HEK293T (cell line): ENCODE results near the gene SEPTIN1.

Experiments used
- CTCF ChIA-PET: fragments of 350-600 bp; formaldehyde crosslinking; extraction: SDS; loops from one replicate; lab custom pipeline; 2021; ENCODE audit warnings: antibody characterized with exemption, inconsistent platforms; lab: Yijun Ruan, JAX
- POLR2A ChIA-PET: fragments of 350-600 bp; formaldehyde crosslinking; extraction: SDS; loops from one replicate; lab custom pipeline; 2020; ENCODE audit warnings: antibody characterized with exemption, inconsistent platforms; lab: Yijun Ruan, JAX
- DNase-seq: peaks from one replicate; pipeline ENCODE4 v3.0.0; 2012; ENCODE audit warnings: mixed read lengths; ENCODE audit errors: extremely low spot score
- ARNT ChIP-seq: fragments of 450-650 bp; IDR thresholded peaks from 2 replicates; pipeline ENCODE4 v1.6.1; 2017; ENCODE audit warnings: mild to moderate bottlenecking
- BHLHE40 ChIP-seq: fragments of 450-650 bp; IDR thresholded peaks from 2 replicates; pipeline ENCODE4 v1.6.1; 2016; ENCODE audit warnings: mild to moderate bottlenecking, moderate library complexity, borderline replicate concordance
- CTBP1 ChIP-seq: fragments of 450-650 bp; IDR thresholded peaks from 2 replicates; pipeline ENCODE4 v1.6.1; 2016; ENCODE audit warnings: borderline replicate concordance
- ELF4 ChIP-seq: fragments of 450-650 bp; IDR thresholded peaks from 2 replicates; pipeline ENCODE4 v1.6.1; 2017; ENCODE audit warnings: antibody characterized with exemption
- FOXA1 ChIP-seq: fragments of 450-650 bp; IDR thresholded peaks from 2 replicates; pipeline ENCODE4 v1.6.1; 2016; ENCODE audit warnings: mild to moderate bottlenecking
- FOXK2 ChIP-seq: fragments of 450-650 bp; IDR thresholded peaks from 2 replicates; pipeline ENCODE4 v1.6.1; 2016; ENCODE audit warnings: mild to moderate bottlenecking
- FOXM1 ChIP-seq: fragments of 450-650 bp; IDR thresholded peaks from 2 replicates; pipeline ENCODE4 v1.6.1; 2017; ENCODE audit warnings: mild to moderate bottlenecking, borderline replicate concordance
- HDGF ChIP-seq: fragments of 450-650 bp; IDR thresholded peaks from 2 replicates; pipeline ENCODE4 v1.6.1; 2017; ENCODE audit warnings: antibody characterized with exemption, borderline replicate concordance
- L3MBTL2 ChIP-seq: fragments of 450-650 bp; conservative IDR thresholded peaks from 2 replicates; pipeline ENCODE4 v1.6.1; 2016; ENCODE audit warnings: mild to moderate bottlenecking
- LEF1 ChIP-seq: fragments of 450-650 bp; IDR thresholded peaks from 2 replicates; pipeline ENCODE4 v1.6.1; 2017; ENCODE audit warnings: mild to moderate bottlenecking, borderline replicate concordance
- NFRKB ChIP-seq: fragments of 450-650 bp; IDR thresholded peaks from 2 replicates; pipeline ENCODE4 v1.6.1; 2016; ENCODE audit warnings: mild to moderate bottlenecking, moderate library complexity
- SP1 ChIP-seq: fragments of 450-650 bp; IDR thresholded peaks from 2 replicates; pipeline ENCODE4 v1.6.1; 2017
- SUZ12 ChIP-seq: fragments of 450-650 bp; IDR thresholded peaks from 2 replicates; pipeline ENCODE4 v1.6.1; 2016; ENCODE audit warnings: mild to moderate bottlenecking
- TARDBP ChIP-seq: fragments of 450-650 bp; IDR thresholded peaks from 2 replicates; pipeline ENCODE4 v1.6.1; 2016
- ZNF384 ChIP-seq: fragments of 450-650 bp; IDR thresholded peaks from 2 replicates; pipeline ENCODE4 v1.6.1; 2016
- TF ChIP-seq, protein P1 (sequence below): fragments of 450-650 bp; IDR thresholded peaks from 2 replicates; pipeline ENCODE4 v1.6.1; 2016

SEPTIN1 gene

DNA sequence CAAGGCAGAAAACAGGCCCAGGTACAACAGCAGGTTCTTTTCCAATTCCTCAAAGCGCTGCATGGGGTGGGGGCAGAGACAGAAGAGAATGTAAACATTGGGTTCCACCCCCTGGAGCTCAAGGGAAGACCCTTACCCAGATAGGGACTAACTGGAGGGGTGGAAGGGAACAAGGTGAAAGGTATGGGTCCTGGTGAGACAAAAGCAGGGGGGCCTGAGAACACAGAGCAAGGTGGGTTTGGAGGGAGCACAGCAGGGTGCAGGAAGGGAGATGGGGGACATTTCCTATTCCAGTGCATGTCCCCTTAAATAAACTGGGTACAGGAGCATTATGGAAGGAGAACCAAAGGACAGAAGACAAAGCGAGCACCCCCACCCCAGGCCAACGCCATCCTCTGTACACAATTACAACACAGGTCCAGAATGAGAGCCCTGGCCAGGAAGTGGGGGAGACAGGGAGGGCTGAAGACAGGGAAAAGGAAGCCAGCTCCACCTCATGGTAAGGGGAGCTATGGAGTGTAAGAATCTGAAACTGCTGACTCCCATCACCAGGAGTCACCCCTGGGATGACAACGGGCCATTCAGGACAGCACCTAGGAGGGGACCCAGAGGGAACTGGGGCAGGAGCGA lies 25.2 kb downstream of the SEPTIN1 start:
- POLR2A ChIA-PET: interaction anchor here (0.8 to 7.6 kb wide), 7 partner anchors 8 to 50 kb away, joined by 3 to 95 read pairs (median 7); partner anchors contain the start of genes TBC1D10B, ZNF48 and ZNF771

DNA sequence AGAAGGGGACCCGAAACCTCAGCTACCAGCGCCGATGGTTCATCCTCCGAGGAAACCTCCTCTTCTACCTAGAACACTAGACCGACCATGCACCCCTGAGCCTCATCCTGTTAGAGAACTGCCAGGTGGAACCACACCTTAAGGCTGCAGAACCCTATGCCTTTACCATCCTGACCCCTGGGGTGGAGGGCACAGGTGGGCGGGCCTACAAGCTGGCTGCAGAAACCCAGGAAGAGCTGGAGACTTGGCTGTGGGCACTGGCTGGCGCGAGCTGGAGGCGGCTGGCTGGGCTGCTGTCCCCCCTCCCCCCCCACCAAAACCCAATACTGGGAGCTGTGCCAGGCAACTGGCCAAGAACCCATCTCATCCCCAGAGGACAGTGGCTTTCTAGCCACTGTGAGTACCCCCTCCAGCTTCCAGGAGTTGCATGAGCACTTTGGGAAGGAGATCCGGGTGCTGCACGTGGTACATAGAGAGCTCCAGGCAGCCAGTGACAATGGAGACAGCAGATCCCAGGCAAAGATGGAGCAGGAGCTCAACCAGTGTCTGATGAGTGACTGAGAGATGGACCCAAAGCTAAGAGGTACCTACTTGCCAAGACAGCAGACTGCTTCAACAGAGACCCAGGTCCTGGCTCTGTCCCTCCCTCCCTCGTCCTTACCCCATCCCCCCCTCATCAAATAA lies 25.8 kb downstream of the SEPTIN1 start:
- CTCF ChIA-PET: interaction anchor here (2.0 kb wide), 1 partner anchor 53 kb away, joined by 5 read pairs; no protein-coding TSS in a partner anchor
- DNase-seq: no peak
- POLR2A ChIA-PET: interaction anchor here (1.2 to 7.6 kb wide), 6 partner anchors 8 to 51 kb away, joined by 3 to 95 read pairs (median 12); partner anchors contain the start of genes TBC1D10B, ZNF48 and ZNF771
- TF ChIP-seq TARDBP (no peak), FOXM1 (no peak), FOXK2 (no peak), ARNT (no peak), SP1 (no peak), HDGF (no peak)
- TF ChIP-seq, protein P1, sequence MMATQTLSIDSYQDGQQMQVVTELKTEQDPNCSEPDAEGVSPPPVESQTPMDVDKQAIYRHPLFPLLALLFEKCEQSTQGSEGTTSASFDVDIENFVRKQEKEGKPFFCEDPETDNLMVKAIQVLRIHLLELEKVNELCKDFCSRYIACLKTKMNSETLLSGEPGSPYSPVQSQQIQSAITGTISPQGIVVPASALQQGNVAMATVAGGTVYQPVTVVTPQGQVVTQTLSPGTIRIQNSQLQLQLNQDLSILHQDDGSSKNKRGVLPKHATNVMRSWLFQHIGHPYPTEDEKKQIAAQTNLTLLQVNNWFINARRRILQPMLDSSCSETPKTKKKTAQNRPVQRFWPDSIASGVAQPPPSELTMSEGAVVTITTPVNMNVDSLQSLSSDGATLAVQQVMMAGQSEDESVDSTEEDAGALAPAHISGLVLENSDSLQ: no peak

More for the DNA sequence above, 25.2 kb downstream of the SEPTIN1 start:
- no peak for TF ChIP-seq ELF4
- CTCF ChIA-PET: interaction anchor here (2.0 kb wide), 1 partner anchor 53 kb away, joined by 5 read pairs; no protein-coding TSS in a partner anchor
- no peak for DNase-seq

DNA sequence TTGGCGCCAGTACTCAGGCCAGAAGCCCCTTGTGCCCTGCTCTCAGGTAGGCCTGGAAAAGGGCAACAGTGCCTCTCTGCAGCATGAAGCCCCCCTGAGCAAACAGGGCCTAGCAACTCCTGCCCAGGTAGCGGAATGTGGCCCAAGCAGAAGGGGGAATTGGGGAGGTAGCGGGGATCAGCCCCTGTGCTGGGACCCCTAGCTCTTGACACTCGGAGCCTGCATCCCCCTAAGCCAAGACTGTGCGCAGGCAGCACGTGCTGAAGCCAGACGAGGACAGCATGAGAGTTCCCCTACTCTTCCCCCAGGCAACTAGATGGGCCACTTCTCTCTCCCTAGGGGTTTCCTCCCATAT lies 26.4 kb downstream of the SEPTIN1 start:
- DNase-seq: no peak
- POLR2A ChIA-PET: interaction anchor here (0.8 to 7.6 kb wide), 12 partner anchors 9 to 278 kb away, joined by 3 to 95 read pairs (median 4); partner anchors contain the start of genes DCTPP1, TBC1D10B, YPEL3 and ZNF48
- CTCF ChIA-PET: no interaction called here
- TF ChIP-seq L3MBTL2: peak; percentile 87
- TF ChIP-seq ARNT: no peak
- no peak for TF ChIP-seq NFRKB

GRCh38 chr16:30355144-30355953 lies 27.0 kb downstream of the SEPTIN1 start, which contains the start of gene CD2BP2:
Gene CD2BP2 (minus strand): TSS chr16:30355308. CDS start chr16:30354681, 627 bp downstream.
- peak; percentile 99 for DNase-seq
- CTCF ChIA-PET: interaction anchor here (3.1 kb wide), 1 partner anchor 16 kb away, joined by 10 read pairs; no protein-coding TSS in a partner anchor

DNA sequence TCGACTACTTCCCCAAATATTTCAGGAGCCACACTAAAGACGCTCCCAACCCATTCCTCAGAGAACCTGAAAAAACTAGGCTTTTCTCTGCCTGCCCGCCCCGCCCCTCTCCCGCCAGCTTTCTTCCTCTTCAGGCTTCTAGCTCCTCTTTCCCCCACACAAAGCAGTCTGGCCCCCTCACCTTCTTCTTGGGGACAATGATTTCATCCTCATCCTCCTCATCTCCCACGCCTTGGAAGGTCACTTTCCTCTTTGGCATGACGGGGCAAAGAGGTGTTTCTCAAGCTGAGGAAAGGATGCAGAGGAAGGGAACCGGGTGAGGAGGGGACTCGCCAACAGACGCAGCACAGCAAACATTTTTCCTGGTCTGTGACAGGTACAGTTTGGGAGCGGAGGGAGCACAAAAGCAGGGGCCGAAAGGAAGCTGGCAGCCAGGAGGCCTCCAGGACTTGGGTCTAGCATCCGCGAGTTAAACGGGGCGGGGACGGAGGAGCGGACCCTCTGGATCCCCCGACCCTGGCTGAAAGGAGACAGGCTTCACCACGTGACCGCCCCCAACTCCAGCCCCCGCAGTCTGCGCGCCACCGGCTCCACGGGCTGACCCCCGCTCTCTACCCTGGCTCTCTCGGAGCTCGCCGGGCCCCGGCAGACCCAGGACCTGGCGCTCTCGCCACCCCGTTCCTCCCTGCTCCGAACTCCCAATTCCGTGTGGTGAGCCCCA lies 27.8 kb downstream of the SEPTIN1 start:
- ChIA-PET POLR2A (interaction anchor here (0.6 to 7.6 kb wide), 19 partner anchors 8 to 344 kb away, joined by 3 to 95 read pairs (median 4); partner anchors contain the start of genes DCTPP1, MAPK3, SEPTIN1 and SRCAP), CTCF (interaction anchor here (3.1 kb wide), 1 partner anchor 17 kb away, joined by 10 read pairs; no protein-coding TSS in a partner anchor)
- DNase-seq: no peak
- TF ChIP-seq FOXA1 (no peak), ZNF384 (no peak), LEF1 (no peak)

More at GRCh38 chr16:30355144-30355953, 27.0 kb downstream of the SEPTIN1 start, which contains the start of gene CD2BP2:
- POLR2A ChIA-PET: interaction anchor here (0.8 to 7.6 kb wide), 19 partner anchors 9 to 279 kb away, joined by 3 to 95 read pairs (median 4); partner anchors contain the start of genes DCTPP1, SEPTIN1, TBC1D10B and YPEL3
- peak; percentile 96 for TF ChIP-seq L3MBTL2
- no peak for TF ChIP-seq FOXK2
- no peak for TF ChIP-seq ZNF384
- peak; percentile 61; the same call in 1 of the 2 replicates for TF ChIP-seq FOXM1
- TF ChIP-seq ELF4: peak; percentile 99
- TF ChIP-seq BHLHE40: no peak
- TF ChIP-seq TARDBP: no peak
- no peak for TF ChIP-seq LEF1
- TF ChIP-seq SP1: no peak
- no peak for TF ChIP-seq CTBP1
- TF ChIP-seq, protein P1: peak; percentile 86
- TF ChIP-seq SUZ12: no peak
- TF ChIP-seq NFRKB: no peak
